AG09319 (cell line): ENCODE results near the gene CD5L.
A peak's percentile ranks its signal among the peaks of the same experiment; 100 is the strongest.

Experiments used
- DNase-seq: peaks from one replicate; pipeline ENCODE4 v3.0.0-alpha.2; 2010; ENCODE audit warnings: low read depth; ENCODE audit errors: extremely low read depth
- TF ChIP-seq, protein P1 (sequence below): IDR thresholded peaks from 2 replicates; pipeline ENCODE4 v1.5.1; 2011; ENCODE audit warnings: low read depth, mild to moderate bottlenecking, inconsistent platforms, low read length, moderate library complexity

Gene CD5L

DNA sequence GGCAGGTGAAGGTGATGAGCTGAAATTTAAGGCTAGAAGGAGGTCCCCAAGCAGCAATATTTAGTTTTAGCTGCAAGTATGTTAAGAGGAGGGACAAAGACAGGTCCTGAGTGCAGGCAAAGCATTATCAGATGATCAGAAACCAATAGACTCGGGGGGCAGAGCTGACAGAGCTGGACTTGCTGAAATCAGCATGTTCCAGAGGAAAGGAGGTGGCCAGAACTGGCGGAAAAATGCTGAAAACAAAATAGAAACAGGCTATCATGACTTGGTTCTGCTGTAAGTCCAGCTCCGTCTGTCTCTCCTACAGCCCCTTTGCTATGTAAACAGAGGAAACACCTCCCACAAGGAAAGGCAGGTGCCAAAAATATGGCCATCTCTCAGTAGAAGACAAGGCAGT lies at the start of gene CD5L:
Gene CD5L, minus strand, starts transcription at position 101 of the 400 bp plus-strand sequence. CDS start 107 bp downstream, outside the sequence.
- no peak for DNase-seq
- TF ChIP-seq, protein P1, sequence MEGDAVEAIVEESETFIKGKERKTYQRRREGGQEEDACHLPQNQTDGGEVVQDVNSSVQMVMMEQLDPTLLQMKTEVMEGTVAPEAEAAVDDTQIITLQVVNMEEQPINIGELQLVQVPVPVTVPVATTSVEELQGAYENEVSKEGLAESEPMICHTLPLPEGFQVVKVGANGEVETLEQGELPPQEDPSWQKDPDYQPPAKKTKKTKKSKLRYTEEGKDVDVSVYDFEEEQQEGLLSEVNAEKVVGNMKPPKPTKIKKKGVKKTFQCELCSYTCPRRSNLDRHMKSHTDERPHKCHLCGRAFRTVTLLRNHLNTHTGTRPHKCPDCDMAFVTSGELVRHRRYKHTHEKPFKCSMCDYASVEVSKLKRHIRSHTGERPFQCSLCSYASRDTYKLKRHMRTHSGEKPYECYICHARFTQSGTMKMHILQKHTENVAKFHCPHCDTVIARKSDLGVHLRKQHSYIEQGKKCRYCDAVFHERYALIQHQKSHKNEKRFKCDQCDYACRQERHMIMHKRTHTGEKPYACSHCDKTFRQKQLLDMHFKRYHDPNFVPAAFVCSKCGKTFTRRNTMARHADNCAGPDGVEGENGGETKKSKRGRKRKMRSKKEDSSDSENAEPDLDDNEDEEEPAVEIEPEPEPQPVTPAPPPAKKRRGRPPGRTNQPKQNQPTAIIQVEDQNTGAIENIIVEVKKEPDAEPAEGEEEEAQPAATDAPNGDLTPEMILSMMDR, result no peak

DNA sequence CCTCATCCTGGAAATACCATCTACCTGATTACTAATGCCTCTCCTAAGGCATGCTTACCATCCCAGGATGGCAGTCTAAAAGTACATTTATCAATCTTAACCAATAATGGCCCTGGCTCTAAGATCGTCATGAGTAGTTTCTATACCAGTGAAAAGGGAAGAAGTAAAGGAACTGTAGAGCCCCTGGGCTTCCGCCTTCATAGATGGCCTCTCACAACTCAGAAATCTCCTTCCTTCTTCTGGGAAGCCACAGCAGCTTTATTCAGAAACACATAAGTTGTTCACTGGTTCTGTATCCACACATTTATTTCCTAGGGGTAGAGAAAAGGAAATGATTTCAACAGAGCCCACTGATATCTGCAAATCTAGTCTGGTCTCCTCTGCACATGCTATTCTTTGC lies 41.0 kb upstream of the CD5L start:
- TF ChIP-seq, protein P1, result no peak
- DNase-seq, result no peak

DNA sequence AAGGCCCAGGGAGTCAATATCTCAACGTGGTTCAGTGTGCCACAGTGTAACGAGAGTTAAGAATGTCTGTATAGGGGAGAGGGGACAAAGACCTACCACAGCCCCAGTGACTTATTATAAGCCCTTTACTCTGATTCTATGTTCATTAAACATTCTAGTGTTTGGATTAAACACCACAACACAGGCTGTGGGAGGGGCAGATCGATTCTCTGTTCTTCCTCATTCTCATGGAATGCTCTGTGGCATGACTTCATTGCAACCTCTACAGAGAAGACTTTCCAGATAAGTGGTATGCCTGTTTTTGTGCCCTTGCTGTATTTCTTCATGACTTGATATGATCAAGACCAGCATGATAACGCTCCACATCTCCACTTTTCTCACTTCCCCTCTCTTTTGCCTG lies 39.0 kb upstream of the CD5L start:
- DNase-seq, result no peak
- TF ChIP-seq, protein P1, result no peak

DNA sequence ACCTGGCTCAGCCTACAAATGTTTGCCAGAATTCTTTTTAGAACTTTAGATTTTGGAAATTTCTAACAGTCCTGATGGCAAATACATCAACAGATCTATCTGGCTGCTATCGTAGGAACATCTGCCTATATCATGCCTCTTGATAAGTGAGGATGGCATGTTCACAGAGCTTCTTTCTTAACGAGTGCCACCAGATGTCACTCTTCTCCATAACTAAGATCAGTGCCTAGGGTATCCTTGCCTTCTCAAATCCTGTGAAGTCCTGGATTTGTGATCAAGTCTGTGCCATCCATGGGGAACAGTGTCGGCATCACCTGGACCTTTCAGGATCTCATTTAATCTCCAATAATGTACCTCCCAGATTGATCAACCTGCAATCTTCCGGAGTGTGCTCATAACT lies 36.5 kb upstream of the CD5L start:
- TF ChIP-seq, protein P1, result peak; percentile 27
- DNase-seq, result no peak

DNA sequence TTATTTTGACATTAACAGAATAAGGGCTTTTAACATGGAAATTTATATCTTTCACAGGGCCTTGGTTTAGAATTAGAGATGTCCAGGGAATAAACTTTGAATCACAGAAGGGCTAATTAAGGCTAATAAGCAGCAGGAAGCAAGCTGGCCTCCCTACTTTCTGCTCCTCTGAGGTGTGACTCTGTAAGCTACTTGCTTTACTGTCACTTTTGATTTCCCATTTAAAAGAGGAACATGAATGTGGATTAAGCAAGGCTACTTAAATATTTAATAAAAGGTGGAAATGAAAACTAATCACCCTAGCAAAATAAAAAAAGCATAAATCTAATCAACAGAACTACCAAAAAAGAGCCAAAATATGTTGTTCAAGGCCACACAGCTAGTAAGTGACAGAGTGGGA lies 28.9 kb upstream of the CD5L start:
- no peak for DNase-seq
- TF ChIP-seq, protein P1, result no peak

DNA sequence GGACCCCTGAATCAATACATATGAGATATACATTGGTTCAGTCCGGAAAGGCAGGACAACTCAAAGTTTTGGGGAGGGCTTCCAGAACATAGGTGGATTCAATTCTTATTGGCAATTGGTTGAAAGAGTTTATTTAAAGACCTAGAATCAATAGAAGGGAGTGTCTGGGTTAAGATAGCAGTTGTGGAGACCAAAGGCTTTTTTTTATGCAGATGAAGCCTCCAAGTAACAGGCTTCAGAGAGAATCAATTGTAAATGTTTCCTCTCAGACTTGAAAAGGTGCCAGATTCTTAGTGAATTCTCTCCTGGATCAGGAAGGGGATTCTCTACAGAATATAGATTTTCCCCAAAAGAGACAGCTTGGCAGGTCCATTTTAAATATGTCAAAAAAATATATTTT lies 27.0 kb upstream of the CD5L start:
- TF ChIP-seq, protein P1, result no peak
- DNase-seq, result no peak

DNA sequence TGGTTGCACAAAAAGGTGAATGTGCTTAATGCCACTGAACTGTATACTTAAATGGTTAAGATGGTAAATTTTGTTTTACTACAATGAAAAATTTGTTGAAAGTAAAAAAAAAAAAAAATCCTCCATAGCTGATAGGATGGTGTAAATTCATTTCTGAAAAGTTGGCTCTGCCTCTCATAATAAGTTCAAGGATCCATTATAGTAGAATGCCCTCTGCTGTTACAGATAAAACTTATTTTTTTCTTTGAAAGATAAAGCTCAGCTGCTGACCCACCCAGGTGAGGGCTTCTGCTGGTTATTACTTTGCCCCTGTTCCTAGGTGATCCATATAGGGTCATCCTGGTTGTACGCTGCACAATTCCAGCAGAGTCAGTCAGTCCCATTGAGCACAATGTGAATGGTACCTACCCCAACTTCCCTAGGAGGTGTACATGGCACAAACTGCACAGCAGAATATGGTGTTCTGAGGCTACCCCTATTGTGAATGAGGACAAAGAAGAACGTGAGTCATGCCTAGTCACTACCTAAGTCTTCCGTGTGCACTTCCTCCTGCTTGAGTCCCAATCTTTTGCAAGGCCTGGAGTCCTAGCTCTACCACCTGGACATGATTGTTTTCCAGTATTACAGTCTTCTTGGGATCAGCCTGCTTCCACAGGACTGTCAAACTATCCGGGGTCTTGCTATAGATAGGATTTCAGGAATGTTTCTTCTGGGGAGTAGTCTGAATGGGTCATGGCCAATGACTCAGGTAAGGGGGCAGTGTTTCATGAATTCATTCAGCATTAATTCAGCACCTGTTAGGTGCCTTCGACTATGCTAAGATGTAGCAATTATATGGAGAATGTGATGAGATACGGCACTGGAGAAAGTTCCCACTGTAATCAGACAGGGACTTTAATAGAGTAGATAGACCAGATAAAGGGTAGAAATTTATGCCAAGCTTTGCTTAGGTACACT lies 20.8 kb upstream of the CD5L start:
- TF ChIP-seq, protein P1, result no peak
- no peak for DNase-seq
